Activated T-helper 1 cell treated with anti-CD3 and anti-CD28 coated beads, Interleukin-2, amount 50 U/mL, for 16 hours (primary cell): ENCODE results near the gene SLC12A5.

Experiments
- DNase-seq, 2 donors: peaks; one replicate each; pipeline ENCODE4 v3.0.0-alpha.2; 2020; ENCODE audit warnings: low read depth in 1 of 2, low spot score in 1 of 2

Gene SLC12A5

GRCh38 chr20:46006022-46006705, 22.9 kb upstream of the SLC12A5 start:
- no peak for DNase-seq

- no peak for DNase-seq
Measured at GRCh38 chr20:46006964-46007363, 22.1 kb upstream of the SLC12A5 start.

GRCh38 chr20:46007671-46008070, 21.3 kb upstream of the SLC12A5 start:
- no peak for DNase-seq

GRCh38 chr20:46009816-46010215, 19.2 kb upstream of the SLC12A5 start:
- no peak for DNase-seq

- peak in 1 of 2 donors; percentile 35 for DNase-seq
Measured at GRCh38 chr20:46010491-46011391, 18.3 kb upstream of the SLC12A5 start.

GRCh38 chr20:46011631-46012482, 17.2 kb upstream of the SLC12A5 start:
- no peak for DNase-seq

- DNase-seq: no peak
Measured at GRCh38 chr20:46012921-46013320, 16.1 kb upstream of the SLC12A5 start.

GRCh38 chr20:46013322-46013828, 15.6 kb upstream of the SLC12A5 start:
- no peak for DNase-seq

GRCh38 chr20:46013829-46014516, 15.0 kb upstream of the SLC12A5 start:
- DNase-seq: peak; percentile 37 to 59

- DNase-seq: no peak
Measured at GRCh38 chr20:46014517-46015396, 14.3 kb upstream of the SLC12A5 start.

GRCh38 chr20:46017272-46017671, 11.7 kb upstream of the SLC12A5 start:
- no peak for DNase-seq

- DNase-seq: no peak
Measured at GRCh38 chr20:46018112-46018511, 10.9 kb upstream of the SLC12A5 start.

GRCh38 chr20:46018611-46019010, 10.4 kb upstream of the SLC12A5 start:
- DNase-seq: no peak

- no peak for DNase-seq
Measured at GRCh38 chr20:46020555-46020954, 8.5 kb upstream of the SLC12A5 start.

GRCh38 chr20:46021361-46022359, 7.4 kb upstream of the SLC12A5 start:
- DNase-seq: peak in 1 of 2 donors; percentile 27

GRCh38 chr20:46022411-46023147, 6.4 kb upstream of the SLC12A5 start:
- peak; percentile 64 for DNase-seq

- no peak for DNase-seq
Measured at GRCh38 chr20:46023148-46023484, 5.9 kb upstream of the SLC12A5 start.

GRCh38 chr20:46023999-46024398, 5.0 kb upstream of the SLC12A5 start:
- no peak for DNase-seq
